GM12892 (cell line): Measurements from ENCODE around the gene VPS18.

Source experiments
- POLR2A ChIP-seq: IDR thresholded peaks from 2 replicates; pipeline ENCODE4 v1.6.1; 2011; ENCODE audit warnings: low read depth, low read length, control low read depth
- POLR2AphosphoS5 ChIP-seq: IDR thresholded peaks from 2 replicates; pipeline ENCODE4 v1.6.1; 2011; ENCODE audit warnings: low read depth, low read length, control low read depth

DNA sequence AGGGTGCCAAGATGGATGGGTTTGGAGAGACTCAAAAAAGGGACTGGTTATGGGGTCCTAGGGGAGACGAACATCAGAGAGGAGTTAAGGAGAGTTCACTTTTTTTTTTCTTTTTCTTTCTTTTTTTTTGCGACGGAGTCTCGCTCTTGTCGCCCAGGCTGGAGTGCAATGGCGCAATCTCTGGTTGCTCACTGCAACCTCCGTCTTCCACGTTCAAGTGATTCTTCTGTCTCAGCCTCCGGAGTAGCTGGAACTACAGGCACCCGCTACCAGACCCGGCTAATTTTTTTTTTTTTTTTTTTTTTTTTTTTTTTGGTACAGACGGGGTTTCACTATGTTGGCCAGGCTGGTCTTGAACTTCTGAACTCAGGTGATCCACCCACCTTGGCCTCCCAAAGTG lies 49.2 kb upstream of the VPS18 start:
- no peak for TF ChIP-seq POLR2A
- no peak for TF ChIP-seq POLR2AphosphoS5
